Right lobe of liver (tissue), 6 donors: ENCODE measurements around the gene DSC3. TPM values are rescaled to one million over a fixed set of nuclear protein-coding genes. Genes with fewer than 3 reads are reported as not detected.

Experiments
- ATAC-seq, 4 donors: fragments of 200-7000 bp; cut with Tn5 transposase; one replicate each; pipeline ENCODE4 v1.9.1; 2020; ENCODE audit warnings: mild to moderate bottlenecking in 4 of 4, moderate library complexity in 4 of 4
- DNase-seq, 3 donors: peaks; one replicate each; pipeline ENCODE4 v3.0.0-alpha.2; 2020
- H3K27ac ChIP-seq, 3 donors: fragments of 200-600 bp; one replicate each; pipeline ENCODE4 v1.8.0; 2022
- H3K27me3 ChIP-seq, 2 donors: fragments of 200-600 bp; one replicate each; pipeline ENCODE4 v1.8.0; 2022
- H3K36me3 ChIP-seq, 4 donors: fragments of 200-600 bp; sonication (generic) in 1 of 4; one replicate each; pipeline versions ENCODE4 v1.5.1 to v1.8.0; 2017 to 2022; ENCODE audit warnings: control low read depth in 1 of 4
- H3K4me1 ChIP-seq, 4 donors: fragments of 200-600 bp; sonication (generic) in 1 of 4; one replicate each; pipeline versions ENCODE4 v1.5.1 to v1.8.0; 2017 to 2022; ENCODE audit warnings: control low read depth in 1 of 4
- H3K4me3 ChIP-seq, 3 donors: fragments of 200-600 bp; one replicate each; pipeline ENCODE4 v1.8.0; 2022
- H3K9me3 ChIP-seq, 4 donors: fragments of 200-600 bp; sonication (generic) in 1 of 4; one replicate each; pipeline versions ENCODE4 v1.5.1 to v1.8.0; 2017 to 2022; ENCODE audit warnings: control low read depth in 1 of 4
- CTCF ChIP-seq, 4 donors: fragments of 200-600 bp in 3 of 4; fragments of 450-650 bp in 1 of 4; IDR thresholded peaks; one replicate each; pipeline versions ENCODE4 v1.5.1 to v1.8.0; 2016 to 2022; ENCODE audit warnings: antibody characterized with exemption in 4 of 4, mild to moderate bottlenecking in 2 of 4
- POLR2A ChIP-seq: fragments of 450-650 bp; IDR thresholded peaks from one replicate; pipeline ENCODE4 v1.6.1; 2017; ENCODE audit warnings: antibody characterized with exemption, mild to moderate bottlenecking
- WGBS: methylation state at CpG from one replicate; pipeline ENCODE4 v1.1.6; 2018; ENCODE audit warnings: low coverage, low lambda C conversion rate; ENCODE audit not compliant: insufficient coverage; ENCODE audit errors: missing lambda C conversion rate; 5-methylcytosine and 5-hydroxymethylcytosine counted together
- intact Hi-C, 2 donors: fragments of 100-400 bp; cut with DNase I; formaldehyde crosslinking; loops; one replicate each; pipeline versions ENCODE4 v1.11.2 to v1.14.1; 2022
- small RNA-seq, 2 experiments: library from RNA; depleted of rRNA; stranded (forward); fragments of <200 nt; gene quantifications; one replicate each; pipeline ENCODE3, GENCODE V24; 2016
- total RNA-seq, 6 experiments: library from RNA; depleted of rRNA in 2 of 6; stranded (reverse); fragments of >200 nt in 2 of 6; fragmentation: NEBNext Ultra II Directional in 3 of 6; extraction: Animal tissue kit (Norgen Biotek cat#: 25700) in 3 of 6; gene quantifications; one replicate each; pipeline versions ENCODE4 v1.1.0 to v1.2.4, GENCODE V29; 2016 to 2023
- donor health status: DM: no; HTN: yes; CAD: no.
- donor health status: DM: no; HTN: no; CAD: no.
- donor health status: DM: no; HTN: no; CAD: no.
- donor health status: DM: no; HTN: yes; CAD: no.
- donor health status: DM: no; HTN: yes; CAD: no.

Gene DSC3
- total RNA-seq, 6 experiments from 2014 or later: 0.07 TPM; not detected in 5

- TF ChIP-seq CTCF (IDR thresholded peaks at IDR 0.05) (no peak), POLR2A (no peak)
- no peak for DNase-seq
- Histone ChIP-seq H3K27ac (no peak overlapping the region), H3K4me3 (no peak overlapping the region), H3K36me3 (no peaks in the 10 kb centered on the region), H3K27me3 (no peaks in the 10 kb centered on the region), H3K4me1 (no peaks in the 10 kb centered on the region), H3K9me3 (no peaks in the 10 kb centered on the region)
- no peak for ATAC-seq
- 45% methylated on average over 3 of the region's 3 CpGs for WGBS
- intact Hi-C loops: no loop called here
These were observed 97.6 kb downstream of the DSC3 start for GRCh38 chr18:30944773-30945417.

GRCh38 chr18:30940952-30941539 lies 101.5 kb downstream of the DSC3 start:
- intact Hi-C loops: no loop called here
- no peak for ATAC-seq
- Histone ChIP-seq H3K27me3 (no peaks in the 10 kb centered on the region), H3K36me3 (no peaks in the 10 kb centered on the region), H3K4me3 (no peak overlapping the region), H3K4me1 (no peaks in the 10 kb centered on the region), H3K9me3 (no peaks in the 10 kb centered on the region), H3K27ac (no peak overlapping the region)
- TF ChIP-seq CTCF (IDR thresholded peaks at IDR 0.05) (no peak), POLR2A (no peak)
- no peak for DNase-seq

Small RNAs within 50 kb of the gene (small RNA-seq; reads per million reads assigned to genes)
- gene RNU6-857P: 0 reads per million in 2 experiments

Other genes starting within 250 kb of the DSC3 start
- gene DSC2, start 59.7 kb upstream of the DSC3 start, total RNA-seq: 1 to 10 TPM; 4.4 to 9.7 (median 6.6) TPM
- gene DSC1, start 120.1 kb upstream of the DSC3 start, total RNA-seq: not detected